Ishikawa (cell line): ENCODE measurements around the gene MATN3.

Experiments used
- CEBPB ChIP-seq: IDR thresholded peaks from 2 replicates; pipeline ENCODE4 v1.6.1; 2012
- EP300 ChIP-seq: IDR thresholded peaks from 2 replicates; pipeline ENCODE4 v1.6.1; 2012; ENCODE audit warnings: borderline replicate concordance
- RAD21 ChIP-seq: IDR thresholded peaks from 2 replicates; pipeline ENCODE4 v1.6.1; 2012; ENCODE audit warnings: low read depth
- TAF1 ChIP-seq: IDR thresholded peaks from 2 replicates; pipeline ENCODE4 v1.6.1; 2012; ENCODE audit warnings: low read depth, mild to moderate bottlenecking
- TEAD4 ChIP-seq: IDR thresholded peaks from 2 replicates; pipeline ENCODE4 v1.6.1; 2012
- ZBTB7A ChIP-seq: IDR thresholded peaks from 2 replicates; pipeline ENCODE4 v1.6.1; 2012; ENCODE audit warnings: low read depth

DNA sequence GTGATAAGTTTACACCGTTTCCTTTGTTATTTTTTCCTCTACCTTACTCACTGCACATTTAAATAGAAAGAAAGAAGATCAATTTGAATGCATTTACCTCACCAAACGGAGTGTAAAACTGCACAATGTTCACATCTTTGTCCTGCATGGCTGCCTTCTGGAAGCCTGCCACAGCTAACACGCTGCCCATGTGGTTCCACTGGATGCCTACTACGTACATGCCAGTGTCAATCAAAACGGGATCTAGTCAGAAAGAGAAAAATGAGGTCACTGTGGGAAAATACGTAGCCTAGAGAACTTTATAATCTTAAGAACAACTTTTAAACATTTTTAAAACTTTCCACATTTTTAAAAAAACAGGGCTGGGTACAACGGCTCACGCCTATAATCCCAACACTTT lies 39.0 kb downstream of the MATN3 start:
- TF ChIP-seq TEAD4 (no peak; the same call in 1 of the 2 replicates), EP300 (no peak), TAF1 (no peak), RAD21 (no peak), ZBTB7A (no peak), CEBPB (no peak)
